HG02571 (cell line): Measurements from ENCODE around the gene IL37.
"Not testable (repeated sequence)": the region's sequence is repeated elsewhere in the genome, so short reads cannot be mapped to it uniquely, and the experiment has no call there.

Experiments
- ATAC-seq: cut with Tn5 transposase; IDR thresholded peaks from one replicate; pipeline ENCODE4 v1.9.1; 2021; ENCODE audit warnings: mild to moderate bottlenecking, moderate library complexity; ENCODE audit not compliant: unreplicated experiment

The IL37 gene

GRCh38 chr2:112919086-112919485 lies 8.1 kb downstream of the IL37 start:
- ATAC-seq, result no peak

GRCh38 chr2:112920923-112921532 lies 10.1 kb downstream of the IL37 start:
- ATAC-seq, result no peak

- ATAC-seq, result no peak
Measured at GRCh38 chr2:112921982-112922381, 11.0 kb downstream of the IL37 start.

DNA sequence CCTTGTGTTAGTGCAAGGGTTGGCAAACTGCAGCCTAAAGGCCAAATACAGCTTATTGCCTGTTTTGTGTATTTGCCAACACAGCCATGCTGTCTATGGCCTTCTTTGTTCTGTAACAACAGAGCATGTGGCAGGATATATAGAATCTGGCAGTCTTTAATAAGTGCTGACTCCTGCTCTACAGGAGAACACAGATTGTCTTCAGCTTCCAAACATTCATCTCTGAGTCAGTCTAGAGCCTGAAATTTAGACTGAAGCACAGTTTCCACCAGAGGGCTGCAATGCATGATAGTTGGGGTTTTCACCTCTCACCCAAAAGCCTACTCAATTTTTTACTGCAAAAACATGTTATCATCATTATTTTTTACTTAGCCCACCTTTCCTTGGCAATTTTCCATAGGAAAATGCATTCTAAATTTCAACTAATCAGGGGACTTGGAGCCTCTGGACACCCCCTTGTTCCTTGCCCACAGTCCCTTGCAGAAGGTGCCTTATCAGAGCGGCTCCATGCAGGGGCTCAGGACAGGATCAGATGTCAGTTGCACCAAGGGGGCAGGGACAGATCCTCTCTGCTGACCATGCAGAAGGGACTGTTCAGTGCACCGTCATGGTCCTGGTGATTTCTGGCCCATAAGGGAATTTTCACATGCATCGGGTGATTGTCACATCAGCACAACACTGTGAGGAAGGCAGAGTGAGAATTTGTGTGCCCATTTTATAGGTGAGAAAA lies 12.4 kb downstream of the IL37 start:
- no peak for ATAC-seq

DNA sequence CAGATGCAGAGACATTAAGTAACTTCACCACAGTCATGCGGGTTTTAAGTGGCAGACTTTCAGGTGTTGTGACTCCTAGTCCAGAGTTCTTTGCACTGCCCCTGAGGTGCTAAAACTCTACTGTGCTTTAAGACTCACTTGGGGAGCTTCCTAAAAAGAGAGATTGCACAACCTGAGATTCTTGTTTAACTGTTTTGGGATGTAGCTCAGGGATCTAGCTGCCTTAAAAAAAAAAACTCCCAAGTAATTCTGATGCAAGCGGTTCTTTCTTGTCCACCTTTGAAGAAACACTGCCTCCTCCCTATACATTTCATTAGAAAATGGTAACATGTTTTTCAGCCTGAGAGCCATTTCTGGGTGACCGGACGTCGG lies 13.0 kb downstream of the IL37 start:
- ATAC-seq, result no peak

DNA sequence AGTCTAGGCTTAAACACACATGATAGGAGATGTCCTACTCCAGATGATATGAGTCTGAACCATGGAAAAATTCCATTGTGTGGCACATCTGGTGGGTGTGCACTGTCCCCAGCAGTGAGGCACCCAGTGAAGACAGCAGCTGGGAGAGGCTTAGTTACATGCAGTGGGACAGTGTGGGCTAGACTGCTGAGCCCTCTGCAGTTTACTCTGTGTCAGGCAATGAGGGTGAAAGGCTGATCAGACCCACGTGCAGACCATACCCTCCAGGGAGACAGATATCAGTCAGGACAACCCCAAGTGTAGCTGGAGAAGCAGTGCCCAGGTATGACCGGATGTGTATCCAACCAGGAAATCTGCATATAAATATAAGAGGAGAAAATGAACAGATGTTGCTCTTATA lies 13.4 kb downstream of the IL37 start:
- ATAC-seq, result no peak

DNA sequence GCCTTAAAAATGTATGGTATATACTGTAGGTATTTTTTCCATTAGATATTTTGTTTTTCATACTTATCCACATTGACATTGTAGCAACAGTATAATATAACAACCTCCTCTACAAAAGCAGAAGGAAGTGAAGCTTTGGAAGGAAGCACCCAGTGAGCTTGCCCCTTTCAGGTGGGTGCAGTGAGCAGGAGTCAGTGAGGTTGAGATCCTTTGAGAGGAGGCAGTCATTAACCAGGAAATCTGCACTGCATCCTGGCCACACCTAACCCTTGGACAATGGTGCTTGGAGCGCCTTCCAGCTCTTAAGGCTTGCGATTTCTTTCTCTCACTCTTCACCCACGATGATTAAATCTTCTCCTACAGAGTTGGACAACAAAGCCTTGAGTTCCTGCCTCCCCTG lies 13.9 kb downstream of the IL37 start:
- ATAC-seq, result no peak

DNA sequence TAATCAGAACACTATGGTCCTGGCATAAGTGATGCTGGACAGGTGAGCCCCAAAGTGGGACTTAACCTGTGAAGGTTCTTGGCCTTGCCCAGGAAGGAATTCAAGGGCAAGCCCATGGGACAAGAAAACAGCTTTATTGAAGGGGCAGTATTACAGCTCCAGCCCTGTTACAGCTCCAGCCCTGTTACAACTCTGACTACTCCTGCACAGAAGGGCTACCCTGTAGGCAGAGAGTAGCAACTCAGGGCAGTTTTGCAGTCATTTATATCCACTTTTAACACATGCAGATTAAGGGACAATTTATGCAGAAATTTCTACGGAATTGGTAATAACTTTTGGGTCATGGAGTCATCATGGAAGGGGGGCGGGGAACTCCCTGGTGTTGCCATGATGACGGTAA lies 15.7 kb downstream of the IL37 start:
- no peak for ATAC-seq

DNA sequence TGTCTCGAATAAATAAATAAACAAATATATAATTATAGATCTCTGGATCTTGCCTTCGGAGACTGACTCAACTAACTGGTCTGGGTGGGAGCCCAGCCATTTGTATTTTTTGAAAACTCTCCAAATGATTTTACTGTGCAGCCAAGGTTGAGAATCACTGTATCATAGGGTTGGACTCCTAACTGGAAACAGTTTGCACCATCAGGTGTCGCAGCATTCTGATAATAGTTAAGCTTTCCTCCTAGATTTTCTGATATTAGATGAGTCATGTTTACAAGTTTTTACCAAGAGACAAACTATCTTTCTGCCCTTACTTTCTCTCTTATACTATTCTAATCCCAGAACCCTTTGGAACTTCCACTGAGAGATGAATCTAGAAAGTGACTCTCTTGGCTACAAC lies 16.8 kb downstream of the IL37 start:
- no peak for ATAC-seq

- ATAC-seq, result no peak
Measured at GRCh38 chr2:112933261-112933660, 22.3 kb downstream of the IL37 start.

DNA sequence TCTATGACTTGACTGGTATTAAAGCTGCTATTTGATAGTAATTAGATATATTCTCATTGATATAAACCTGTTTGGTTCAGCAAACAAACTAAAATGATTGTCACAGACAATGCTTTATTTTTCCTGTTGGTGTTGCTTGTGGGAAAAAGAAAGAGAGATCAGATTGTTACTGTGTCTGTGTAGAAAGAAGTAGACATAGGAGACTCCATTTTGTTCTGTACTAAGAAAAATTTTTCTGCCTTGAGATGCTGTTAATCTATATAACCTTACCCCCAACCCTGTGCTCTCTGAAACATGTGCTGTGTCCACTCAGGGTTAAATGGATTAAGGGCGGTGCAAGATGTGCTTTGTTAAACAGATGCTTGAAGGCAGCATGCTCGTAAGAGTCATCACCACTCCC lies 23.2 kb downstream of the IL37 start:
- ATAC-seq, result not testable (repeated sequence)

DNA sequence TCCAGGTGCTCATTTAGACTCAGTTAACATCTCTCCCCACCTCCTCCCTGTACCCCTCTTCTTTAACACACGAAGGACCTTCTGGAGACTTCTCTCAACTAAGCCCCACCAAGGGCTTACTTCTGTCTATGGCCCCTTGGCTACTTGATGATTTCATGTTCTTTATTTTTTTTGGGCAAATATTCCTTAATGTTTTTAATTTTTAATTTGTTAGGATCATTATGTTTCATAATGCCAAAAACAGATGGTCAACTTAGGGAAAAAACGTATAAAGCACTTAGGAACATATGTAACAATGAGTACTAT lies 25.9 kb downstream of the IL37 start:
- ATAC-seq, result no peak

- no peak for ATAC-seq
Measured at GRCh38 chr2:112938904-112939303, 27.9 kb downstream of the IL37 start.

- ATAC-seq, result no peak
Measured at GRCh38 chr2:112939425-112939824, 28.5 kb downstream of the IL37 start.

- ATAC-seq, result no peak
Measured at GRCh38 chr2:112940859-112941625, 30.1 kb downstream of the IL37 start.

DNA sequence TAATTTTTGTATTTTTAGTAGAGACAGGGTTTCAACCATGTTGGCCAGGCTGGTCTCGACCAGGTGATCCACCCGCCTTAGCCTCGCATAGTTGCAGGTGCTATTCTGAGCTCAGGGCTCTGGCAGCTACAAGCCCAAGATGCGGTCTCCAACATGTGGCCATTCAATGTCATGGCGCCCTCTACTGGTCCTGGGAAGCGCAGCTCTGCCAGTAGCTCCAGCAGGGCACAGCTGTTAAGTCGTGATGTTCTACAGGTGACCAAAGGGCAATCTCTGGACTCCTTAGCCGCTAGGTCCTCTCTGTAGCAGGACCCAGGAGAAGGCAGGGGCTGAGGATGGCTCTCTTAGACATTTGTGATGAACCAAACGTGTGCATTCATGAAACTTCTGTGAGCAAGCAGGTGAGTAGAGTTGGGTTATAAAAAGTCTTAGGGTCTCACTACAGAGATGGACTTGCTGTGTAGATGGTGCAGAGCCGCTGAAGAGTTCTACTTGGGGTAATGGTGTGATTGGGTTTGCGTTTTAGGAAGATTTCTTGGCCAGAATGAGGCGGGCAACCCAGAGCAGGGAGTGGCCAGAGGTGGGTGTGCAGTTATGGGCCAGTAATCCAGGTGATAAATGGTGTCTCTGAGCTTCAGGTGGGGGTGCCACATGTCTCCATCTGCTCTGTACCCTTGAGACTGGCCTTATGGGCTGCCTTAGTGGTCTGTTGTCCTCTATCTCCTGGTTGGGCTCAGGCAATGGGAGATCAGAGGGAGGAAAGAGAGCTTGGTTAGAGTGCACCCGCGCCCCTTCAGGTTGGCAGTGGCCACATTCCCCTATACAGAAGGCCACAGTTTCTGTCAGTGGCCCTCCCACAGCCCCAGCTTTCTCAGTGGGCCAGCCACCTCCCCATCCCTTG lies 31.0 kb downstream of the IL37 start:
- peak; percentile 90 for ATAC-seq

DNA sequence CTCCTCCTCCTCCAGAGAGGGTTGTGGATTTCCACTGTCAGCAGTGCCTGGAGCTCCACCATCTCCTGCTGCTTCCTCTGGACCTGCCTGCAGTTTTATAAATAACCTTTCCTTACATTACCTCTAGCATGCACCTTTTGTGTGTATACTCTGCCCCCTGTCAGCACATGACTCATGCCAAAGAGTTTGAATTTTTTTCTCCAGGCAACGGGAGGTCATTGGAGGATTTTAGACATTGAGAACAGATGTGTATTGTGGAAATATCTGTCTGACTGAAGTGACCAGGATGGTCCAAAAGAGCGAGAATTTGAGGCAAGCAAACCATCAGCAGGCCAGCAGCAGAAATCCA lies 31.7 kb downstream of the IL37 start:
- ATAC-seq, result no peak

DNA sequence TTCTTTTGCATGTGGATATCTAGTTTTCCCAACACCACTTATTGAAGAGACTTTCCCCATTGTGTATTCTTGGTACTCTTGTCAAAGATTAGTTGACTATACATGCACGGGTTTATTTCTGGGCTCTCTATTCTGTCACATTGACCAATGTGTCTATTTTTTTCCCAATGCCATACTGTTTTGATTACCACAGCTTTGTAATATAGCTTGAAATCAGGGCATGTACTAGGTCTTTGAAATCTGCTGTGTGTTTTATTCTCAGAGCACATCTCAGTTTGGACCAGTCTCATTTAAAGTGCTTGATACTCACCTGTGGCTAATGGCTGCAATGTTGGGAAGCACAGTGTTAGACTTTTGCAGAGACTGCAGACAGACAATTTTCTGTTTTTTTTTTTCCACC lies 34.0 kb downstream of the IL37 start:
- ATAC-seq, result no peak

DNA sequence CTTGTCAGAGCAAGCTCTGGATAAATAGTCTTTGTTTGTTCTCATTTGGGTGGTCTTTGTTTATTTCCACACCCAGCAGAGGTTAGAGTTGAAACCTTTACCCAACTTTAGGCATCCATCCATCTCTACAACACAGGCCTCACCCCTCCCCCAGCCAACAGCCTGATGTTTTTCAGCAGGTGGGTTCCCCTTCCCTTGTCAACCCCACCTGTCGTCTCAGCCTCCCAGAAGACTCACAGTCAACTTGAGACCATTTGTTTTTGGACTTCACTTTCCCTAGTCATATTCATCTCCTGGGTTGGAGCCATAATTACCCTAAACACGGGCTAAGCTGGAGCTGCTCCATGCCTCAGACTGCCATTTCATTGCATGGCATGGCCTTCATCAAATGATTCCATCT lies 35.1 kb downstream of the IL37 start:
- no peak for ATAC-seq

DNA sequence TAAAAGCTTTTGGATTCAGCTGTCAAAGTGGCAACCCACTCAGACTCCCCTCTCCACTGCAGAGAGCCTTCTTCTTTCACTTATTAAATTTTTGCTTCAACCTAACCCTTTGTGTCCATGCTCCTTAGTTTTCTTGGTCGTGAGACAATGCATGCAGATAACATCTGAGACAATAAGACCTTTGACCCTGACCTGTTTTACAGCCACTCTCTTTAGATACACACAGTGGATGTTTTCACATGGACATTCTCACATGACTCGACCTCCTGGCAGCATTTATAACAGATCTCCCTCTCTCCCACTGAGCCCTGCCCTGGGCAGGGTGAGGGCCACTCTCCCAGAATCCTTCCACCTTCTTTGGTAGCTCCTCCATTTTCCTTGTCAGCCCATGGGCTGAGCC lies 36.4 kb downstream of the IL37 start:
- ATAC-seq, result no peak

GRCh38 chr2:112949456-112949855 lies 38.5 kb downstream of the IL37 start:
- no peak for ATAC-seq
